Thyroid gland (tissue), 4 donors: Measurements from ENCODE around the gene WNK1. TPM values are rescaled to one million over a fixed set of nuclear protein-coding genes. Genes with fewer than 3 reads are reported as not detected.
"Not testable (repeated sequence)": the region's sequence is repeated elsewhere in the genome, so short reads cannot be mapped to it uniquely, and the experiment has no call there.

ENCODE experiments used
- DNase-seq, 2 donors: peaks; one replicate each; pipeline ENCODE4 v3.0.0-alpha.2; 2019
- H3K27ac ChIP-seq, 3 donors: fragments of 200-600 bp; sonication (generic); 1 replicate in 2 of 3; 2 replicates in 1 of 3; pipeline ENCODE4 v1.5.1; 2016 to 2019; ENCODE audit warnings: mild to moderate bottlenecking in 1 of 3, moderate library complexity in 1 of 3
- H3K27me3 ChIP-seq: fragments of 200-600 bp; sonication (generic); one replicate; pipeline ENCODE4 v1.5.1; 2019
- H3K36me3 ChIP-seq, 2 donors: fragments of 200-600 bp; sonication (generic); one replicate each; pipeline ENCODE4 v1.5.1; 2016 to 2019
- H3K4me1 ChIP-seq, 2 donors: fragments of 200-600 bp; sonication (generic); one replicate each; pipeline ENCODE4 v1.5.1; 2017 to 2019
- H3K4me3 ChIP-seq, 3 donors: fragments of 200-600 bp; sonication (generic); replicated peaks in 1 of 3; 1 replicate in 2 of 3; 2 replicates in 1 of 3; pipeline ENCODE4 v1.5.1; 2016; ENCODE audit warnings: mild to moderate bottlenecking in 1 of 3
- H3K9me3 ChIP-seq: fragments of 200-600 bp; sonication (generic); one replicate; pipeline ENCODE4 v1.5.1; 2017
- CTCF ChIP-seq, 6 experiments: fragments of 200-600 bp in 3 of 6; fragments of 450-650 bp in 3 of 6; sonication (generic) in 3 of 6; IDR thresholded peaks; one replicate each; pipeline ENCODE4 v1.5.1; 2016 to 2019; ENCODE audit warnings: antibody characterized with exemption in 6 of 6, mild to moderate bottlenecking in 2 of 6, inconsistent platforms in 1 of 6, moderate library complexity in 1 of 6
- POLR2A ChIP-seq, 2 donors: fragments of 450-650 bp; IDR thresholded peaks; one replicate each; pipeline ENCODE4 v1.6.1; 2017; ENCODE audit warnings: antibody characterized with exemption in 2 of 2, mild to moderate bottlenecking in 2 of 2, moderate library complexity in 1 of 2
- WGBS, 2 donors: methylation state at CpG; one replicate each; pipeline ENCODE4 v1.1.5; 2017; 5-methylcytosine and 5-hydroxymethylcytosine counted together
- intact Hi-C: fragments of 100-400 bp; cut with DNase I; formaldehyde crosslinking; loops from one replicate; pipeline ENCODE4 v1.15.1; 2023
- total RNA-seq, 4 donors: library from RNA; depleted of rRNA; stranded (reverse); fragments of >200 nt; gene quantifications; one replicate each; pipeline ENCODE4 v1.2.3, GENCODE V29; 2016

Gene WNK1
- total RNA-seq, 4 donors from 2014 or later: 90.0 to 211 (median 109) TPM

GRCh38 chr12:788288-788687, 35.9 kb downstream of the WNK1 start:
- Histone ChIP-seq H3K36me3 (no peaks in the 10 kb centered on the region), H3K4me3 (no peak overlapping the region), H3K4me1 (peaks cover 9 to 13% of the 10 kb centered on the region in 2 donors), H3K27me3 (no peaks in the 10 kb centered on the region), H3K9me3 (no peaks in the 10 kb centered on the region), H3K27ac (no peak overlapping the region)
- DNase-seq: no peak
- 94 to 96% methylated on average over 4 of the region's 4 CpGs for WGBS, 2 donors
- no peak for TF ChIP-seq CTCF (IDR thresholded peaks at IDR 0.05)
- no peak for TF ChIP-seq POLR2A (IDR thresholded peaks at IDR 0.05)
- intact Hi-C loops: no loop called here

GRCh38 chr12:788762-789161, 36.4 kb downstream of the WNK1 start:
- H3K4me3 ChIP-seq, intact Hi-C loops, H3K27me3 ChIP-seq, H3K36me3 ChIP-seq, H3K27ac ChIP-seq, H3K9me3 ChIP-seq, DNase-seq: not testable (repeated sequence)
- 92 to 95% methylated on average over 4 of the region's 4 CpGs for WGBS, 2 donors
- peaks cover 9 to 13% of the 10 kb centered on the region in 2 donors for H3K4me1 ChIP-seq

GRCh38 chr12:789852-790563, 37.6 kb downstream of the WNK1 start:
- Histone ChIP-seq H3K36me3 (no peaks in the 10 kb centered on the region), H3K4me3 (no peak overlapping the region), H3K9me3 (no peaks in the 10 kb centered on the region), H3K27me3 (no peaks in the 10 kb centered on the region), H3K27ac (no peak overlapping the region), H3K4me1 (peaks cover 9 to 13% of the 10 kb centered on the region in 2 donors)
- 89 to 92% methylated on average over 3 of the region's 3 CpGs for WGBS, 2 donors
- TF ChIP-seq POLR2A (IDR thresholded peaks at IDR 0.05) (no peak), CTCF (IDR thresholded peaks at IDR 0.05) (no peak)
- intact Hi-C loops: no loop called here
- no peak for DNase-seq

GRCh38 chr12:790608-791007, 38.2 kb downstream of the WNK1 start:
- WGBS, 2 donors: 89 to 98% methylated on average over 1 of the region's 1 CpG
- no peaks in the 10 kb centered on the region for H3K9me3 ChIP-seq
- peaks cover 11 to 13% of the 10 kb centered on the region in 2 donors for H3K4me1 ChIP-seq
- intact Hi-C loops: no loop called here
- no peak for DNase-seq
- TF ChIP-seq CTCF (IDR thresholded peaks at IDR 0.05) (no peak), POLR2A (IDR thresholded peaks at IDR 0.05) (no peak)
- no peaks in the 10 kb centered on the region for H3K36me3 ChIP-seq
- H3K4me3 ChIP-seq: no peak overlapping the region
- no peaks in the 10 kb centered on the region for H3K27me3 ChIP-seq
- H3K27ac ChIP-seq: no peak overlapping the region

GRCh38 chr12:793037-793436, 40.7 kb downstream of the WNK1 start:
- no peaks in the 10 kb centered on the region for H3K27me3 ChIP-seq
- TF ChIP-seq POLR2A (IDR thresholded peaks at IDR 0.05) (no peak), CTCF (IDR thresholded peaks at IDR 0.05) (no peak)
- 88 to 93% methylated on average over 3 of the region's 3 CpGs for WGBS, 2 donors
- no peaks in the 10 kb centered on the region for H3K36me3 ChIP-seq
- no peak overlapping the region for H3K27ac ChIP-seq
- H3K4me3 ChIP-seq: no peak overlapping the region
- DNase-seq: no peak
- peaks cover 22 to 23% of the 10 kb centered on the region in 2 donors for H3K4me1 ChIP-seq
- no peaks in the 10 kb centered on the region for H3K9me3 ChIP-seq
- intact Hi-C loops: no loop called here
